HG02763 (cell line): ENCODE results near the gene ZNF280D.

Experiments used
- ATAC-seq: cut with Tn5 transposase; IDR thresholded peaks from one replicate; pipeline ENCODE4 v1.9.1; 2021; ENCODE audit warnings: mild to moderate bottlenecking, moderate library complexity; ENCODE audit not compliant: unreplicated experiment

Gene ZNF280D

GRCh38 chr15:56749982-56750381, 16.7 kb upstream of the ZNF280D start:
- ATAC-seq = no peak

DNA sequence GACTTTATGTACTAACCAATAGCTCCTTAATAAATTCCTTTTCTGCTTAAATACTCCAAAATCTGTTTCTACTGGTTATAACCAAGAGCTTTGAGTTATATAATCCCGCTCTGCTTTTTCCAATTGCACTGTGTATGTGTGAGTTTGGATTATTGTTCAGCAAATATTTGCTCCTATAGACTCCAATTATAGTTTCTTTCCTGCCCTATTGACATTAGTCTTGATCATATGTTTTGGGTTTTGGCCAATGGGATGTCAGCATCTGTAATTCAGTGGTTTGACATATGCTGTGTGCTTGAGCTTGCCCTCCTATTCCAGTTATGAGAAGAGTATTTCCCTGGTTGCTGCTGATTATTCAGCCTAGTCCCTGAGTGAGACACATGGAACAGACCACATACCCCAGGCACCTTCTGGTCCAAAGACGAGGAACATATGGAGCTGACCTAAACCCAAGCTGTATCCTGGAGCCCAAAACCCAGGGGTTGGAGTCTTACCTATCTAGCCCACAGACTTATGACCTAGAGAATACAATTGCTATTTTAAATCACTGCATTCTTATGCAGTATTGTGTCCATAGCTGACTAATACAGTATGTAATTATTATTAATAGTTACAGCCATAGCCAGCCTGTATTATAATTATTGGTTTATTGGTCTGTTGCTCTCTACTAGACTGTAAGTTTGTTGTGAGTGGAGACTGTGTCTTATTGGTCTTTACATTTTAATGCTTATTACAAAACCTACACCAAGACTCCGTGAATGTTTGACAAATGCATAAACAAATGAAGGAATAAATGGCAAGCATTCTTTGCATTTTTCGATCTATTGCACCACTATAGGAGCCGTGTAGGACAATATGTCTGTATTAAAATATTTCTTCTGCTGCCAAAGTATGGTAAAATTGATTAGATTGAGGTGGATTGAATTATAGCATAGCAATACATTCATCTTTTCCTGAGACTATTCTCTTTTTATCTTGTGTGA, 11.7 kb upstream of the ZNF280D start:
- no peak for ATAC-seq

DNA sequence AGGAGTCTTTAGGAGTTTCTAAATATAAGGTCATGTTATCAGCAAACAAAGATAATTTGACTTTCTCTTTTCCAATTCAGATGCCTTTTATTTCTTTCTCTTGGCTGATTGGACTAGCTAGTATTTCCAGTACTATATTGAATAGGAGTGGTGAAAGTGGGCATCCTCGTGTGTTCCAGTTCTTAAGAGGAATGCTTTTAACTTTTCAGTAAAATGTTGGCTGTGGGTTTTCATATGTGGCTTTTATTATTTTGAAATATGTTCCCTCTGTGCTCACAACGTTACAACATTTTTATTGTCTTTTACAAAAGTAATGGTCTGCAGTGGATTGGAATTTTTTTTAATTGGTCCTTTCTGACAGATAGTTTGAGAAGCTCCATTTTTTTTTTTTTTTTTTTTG, 8.2 kb upstream of the ZNF280D start:
- ATAC-seq = no peak

- no peak for ATAC-seq
These were observed 6.8 kb upstream of the ZNF280D start for GRCh38 chr15:56739964-56740640.

DNA sequence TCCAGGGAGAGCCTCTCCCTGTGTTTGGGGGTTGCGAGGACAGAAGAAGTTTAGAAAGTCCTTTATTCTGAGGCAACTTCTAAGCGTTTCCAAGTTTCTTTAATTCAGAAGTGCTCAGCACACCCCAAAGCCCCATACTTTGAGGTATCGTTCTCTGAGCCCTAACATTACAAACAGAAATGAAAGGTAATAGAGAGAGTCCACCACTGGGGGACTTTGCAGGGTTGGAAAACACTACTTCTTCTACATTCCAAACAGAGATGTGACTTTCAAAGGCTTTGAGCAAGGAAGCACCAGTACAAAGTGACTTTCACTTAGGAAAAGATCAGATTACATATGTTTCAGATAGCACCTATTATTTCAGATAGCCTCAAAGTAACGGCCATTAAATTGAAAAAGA, 6.2 kb upstream of the ZNF280D start:
- no peak for ATAC-seq

DNA sequence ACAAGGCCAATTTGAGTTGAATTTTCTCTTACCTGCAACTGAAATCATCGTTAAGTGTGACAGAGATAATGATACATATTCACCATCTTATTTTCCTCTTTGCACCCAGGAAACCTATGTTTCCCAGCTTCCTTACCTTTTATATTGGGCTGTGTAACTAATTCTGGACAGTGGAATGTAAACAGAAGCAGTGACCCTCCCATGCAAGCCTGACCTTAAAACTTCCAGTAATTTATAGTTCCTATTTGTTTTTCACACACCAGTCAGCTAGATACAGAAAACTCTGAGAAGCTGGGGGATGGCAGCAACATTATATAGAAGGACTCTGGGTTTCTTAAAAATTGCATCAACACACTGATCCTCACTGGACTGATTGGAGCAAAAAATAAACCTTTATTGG, 4.5 kb upstream of the ZNF280D start:
- ATAC-seq = no peak

DNA sequence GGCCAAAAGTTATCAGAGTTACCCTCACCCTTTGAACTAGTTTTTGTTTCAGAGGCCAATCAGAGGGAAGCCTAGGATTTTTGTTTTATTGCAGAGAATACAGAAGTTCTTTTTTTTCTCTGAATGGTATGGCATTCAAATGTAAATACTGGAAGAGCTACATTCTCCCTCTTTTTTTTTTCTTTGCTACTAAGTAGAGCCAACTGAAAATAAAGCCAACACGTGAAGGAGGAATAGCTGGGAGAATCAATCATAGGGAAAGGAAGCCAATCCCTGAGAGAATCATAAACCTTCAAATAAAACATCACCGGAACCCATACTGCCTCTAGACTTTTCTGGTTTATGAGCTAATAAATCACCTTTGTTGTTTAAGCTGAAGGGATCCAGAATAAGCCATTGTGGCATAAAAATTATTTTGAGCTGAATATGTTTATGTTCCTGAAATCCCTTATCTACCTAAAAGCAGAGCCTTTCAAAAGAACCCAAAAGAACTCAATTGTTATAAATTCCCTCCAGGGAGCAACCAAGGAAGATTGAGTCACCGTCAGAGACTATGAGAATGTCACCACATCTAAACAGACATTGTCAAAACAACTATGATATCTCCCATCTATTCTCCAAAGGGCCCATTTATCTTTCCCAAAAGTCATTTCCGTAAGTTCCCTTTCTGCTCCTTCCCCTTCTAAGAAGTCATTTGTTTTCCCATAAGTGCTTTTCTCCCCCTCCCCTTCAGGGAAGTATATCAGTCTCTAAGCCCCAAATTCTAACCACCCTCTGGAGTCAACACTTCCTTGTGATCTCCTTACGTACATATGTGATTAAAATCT, 3.8 kb upstream of the ZNF280D start:
- no peak for ATAC-seq

DNA sequence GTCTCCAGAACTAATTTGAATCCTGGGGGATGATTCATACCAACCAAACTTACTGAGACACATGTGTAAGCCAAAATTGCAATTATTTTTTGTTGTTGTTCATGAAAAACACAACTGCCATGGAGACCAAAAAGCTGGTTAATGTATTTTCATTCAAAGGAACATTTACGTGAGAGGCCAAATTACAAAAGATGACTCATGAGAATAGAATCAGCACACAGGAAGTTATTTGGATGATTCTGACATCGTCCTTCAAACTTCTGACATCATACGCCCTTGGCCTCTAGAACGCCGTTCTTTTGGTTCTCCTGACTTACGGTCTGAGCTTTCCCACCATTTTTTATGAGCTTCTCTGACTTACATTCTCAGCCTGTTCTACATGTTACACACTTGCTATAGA, 3.0 kb upstream of the ZNF280D start:
- no peak for ATAC-seq

- no peak for ATAC-seq
These were observed 2.3 kb upstream of the ZNF280D start for GRCh38 chr15:56735589-56735988.

DNA sequence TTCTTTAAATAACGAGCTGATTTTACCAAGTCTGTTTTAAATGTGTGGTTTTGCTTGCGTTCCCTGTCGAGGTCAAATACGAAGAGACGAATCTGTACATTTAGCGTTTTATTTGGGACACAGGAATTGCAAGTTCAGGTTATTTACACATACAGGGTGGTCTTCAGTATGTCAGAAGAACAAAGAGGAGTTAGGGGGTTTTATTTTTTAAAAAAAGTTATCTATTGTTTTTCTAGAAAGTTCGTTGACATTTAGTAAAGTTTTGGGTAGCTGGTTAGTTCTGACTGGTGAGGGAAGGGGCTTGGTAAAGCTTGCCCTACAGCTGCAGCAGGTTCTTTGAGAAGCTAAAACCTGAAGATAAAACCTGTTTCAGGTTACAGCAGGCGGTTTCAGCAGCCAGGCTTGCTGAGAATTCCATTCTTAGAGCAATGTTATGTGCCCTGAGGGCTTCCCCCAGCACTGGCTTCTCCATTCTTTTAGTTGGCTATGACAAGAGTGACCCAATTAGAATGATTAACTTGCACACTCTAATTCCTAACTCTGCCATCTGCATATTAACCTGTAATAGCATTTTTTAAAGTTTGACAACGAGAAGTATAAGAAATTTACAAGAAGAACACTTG, 815 bp upstream of the ZNF280D start:
- ATAC-seq = no peak

GRCh38 chr15:56732886-56733135, 498 bp downstream of the ZNF280D start:
- no peak for ATAC-seq

DNA sequence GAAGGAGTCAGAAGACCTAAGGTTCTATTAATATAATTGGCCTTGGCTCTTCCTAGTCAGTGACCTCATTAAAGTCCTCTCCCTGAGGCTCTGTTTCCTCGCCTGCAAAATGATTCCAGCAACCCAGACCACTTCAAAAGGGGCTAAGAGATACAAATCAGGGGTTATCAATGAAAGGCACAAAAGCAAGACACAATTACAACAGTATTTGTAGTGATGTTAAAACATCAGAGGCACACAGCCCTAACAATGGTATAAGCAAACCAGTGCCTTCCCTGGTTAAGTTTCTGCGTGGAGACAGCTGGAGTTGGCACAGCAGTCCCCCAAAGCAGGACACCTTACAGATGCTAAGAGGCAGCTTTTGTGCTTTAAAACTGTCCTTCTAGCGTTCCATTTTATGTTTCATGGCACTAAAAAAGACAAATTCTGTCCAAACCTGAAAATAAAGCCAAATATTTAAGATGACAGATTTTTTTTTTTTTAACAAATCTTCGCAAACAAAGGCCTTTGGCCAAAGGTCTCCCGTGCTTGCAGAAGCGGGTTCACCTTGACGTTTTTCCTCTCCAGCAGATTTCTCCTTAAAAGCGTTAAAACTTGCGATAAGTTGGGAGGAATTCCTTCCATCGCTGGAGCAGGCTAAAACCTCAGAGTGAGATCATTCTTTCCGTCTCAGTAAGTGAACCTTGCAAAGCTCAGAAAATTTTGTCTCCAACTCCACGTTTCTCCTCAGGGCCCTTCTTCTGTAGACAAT, 999 bp downstream of the ZNF280D start:
- ATAC-seq = peak; percentile 7

- ATAC-seq = no peak
These were observed 1.8 kb downstream of the ZNF280D start for GRCh38 chr15:56731548-56731947.

DNA sequence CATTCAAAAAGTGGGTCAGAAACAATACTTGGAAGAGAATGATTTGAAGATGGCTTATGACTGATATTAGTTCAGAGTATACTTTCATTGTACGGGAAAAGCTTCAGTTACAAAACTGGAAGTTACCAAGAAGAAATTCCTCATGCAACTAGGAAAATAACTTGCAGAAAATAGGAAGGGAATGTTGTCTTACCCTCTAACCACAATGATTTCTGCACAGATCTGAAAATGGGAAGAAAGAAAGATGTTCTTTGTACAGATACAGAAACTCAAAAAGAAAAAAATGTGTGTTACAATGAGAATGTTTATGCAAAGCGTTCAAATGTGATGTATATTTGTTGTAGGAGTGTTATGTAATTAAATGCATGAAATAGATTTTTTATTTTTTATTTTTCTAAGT, 3.7 kb downstream of the ZNF280D start:
- no peak for ATAC-seq

DNA sequence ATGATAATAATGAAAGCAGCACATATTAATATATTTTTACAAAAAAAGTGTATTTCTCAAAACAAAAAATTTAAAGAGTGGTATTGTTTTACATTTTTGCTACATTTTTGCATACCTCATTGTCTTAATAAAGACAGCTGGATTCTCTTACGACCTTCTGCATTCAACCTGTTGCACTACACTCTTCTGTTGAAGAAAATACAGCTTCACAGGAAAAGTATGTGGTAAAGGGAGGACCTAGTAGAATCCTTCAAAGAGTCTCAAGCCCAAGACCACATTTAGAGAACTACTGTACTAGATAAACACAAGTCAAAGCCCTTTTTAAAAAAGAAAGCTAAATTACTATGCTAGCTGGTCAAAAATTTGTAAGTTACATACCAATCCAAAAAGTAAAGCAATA, 7.9 kb downstream of the ZNF280D start:
- ATAC-seq = no peak

GRCh38 chr15:56724232-56724631, 9.1 kb downstream of the ZNF280D start:
- ATAC-seq = no peak

DNA sequence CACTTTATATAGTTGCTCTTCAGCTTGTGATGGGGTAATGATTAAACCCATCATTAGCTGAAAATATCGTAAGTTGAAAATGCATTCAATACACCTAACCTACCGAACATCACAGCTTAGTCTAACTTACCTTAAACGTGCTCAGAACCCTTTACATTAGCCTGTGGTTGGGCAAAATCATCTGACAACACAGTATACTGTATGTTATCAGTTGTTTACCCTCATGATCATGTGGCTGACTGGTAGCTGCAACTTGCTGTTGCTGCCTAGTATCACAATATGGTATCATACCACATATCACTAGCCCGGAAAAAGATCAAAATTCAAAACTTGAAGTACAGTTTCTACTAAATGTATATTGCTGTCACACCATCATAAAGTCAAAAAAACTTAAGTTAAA, 9.5 kb downstream of the ZNF280D start:
- no peak for ATAC-seq

- no peak for ATAC-seq
These were observed 13.3 kb downstream of the ZNF280D start for GRCh38 chr15:56719774-56720555.

- no peak for ATAC-seq
These were observed 14.2 kb downstream of the ZNF280D start for GRCh38 chr15:56719021-56719612.
